Psoas muscle (tissue), 8 donors: ENCODE results near the gene MTF2. TPM values are rescaled to one million over a fixed set of nuclear protein-coding genes. Genes with fewer than 3 reads are reported as not detected.
"Not testable (repeated sequence)": the region's sequence is repeated elsewhere in the genome, so short reads cannot be mapped to it uniquely, and the experiment has no call there.

Experiments
- ATAC-seq, 4 donors: fragments of 200-7000 bp; cut with Tn5 transposase; one replicate each; pipeline ENCODE4 v1.9.1; 2020; ENCODE audit warnings: moderate library complexity in 3 of 4, mild to moderate bottlenecking in 2 of 4
- DNase-seq, 2 donors: peaks; one replicate each; pipeline ENCODE4 v3.0.0-alpha.2; 2020
- H3K27ac ChIP-seq: fragments of 200-600 bp; one replicate; pipeline ENCODE4 v1.8.0; 2022
- H3K27me3 ChIP-seq, 3 donors: fragments of 200-600 bp in 1 of 3; one replicate each; pipeline versions ENCODE4 v1.6.1 to v1.8.0; 2013 to 2022; ENCODE audit warnings: low read length in 2 of 3, mild to moderate bottlenecking in 2 of 3, moderate library complexity in 1 of 3; ENCODE audit not compliant: insufficient read depth in 3 of 3
- H3K36me3 ChIP-seq, 2 donors: fragments of 200-600 bp in 1 of 2; one replicate each; pipeline versions ENCODE4 v1.6.1 to v1.8.0; 2013 to 2022; ENCODE audit warnings: low read depth in 1 of 2, mild to moderate bottlenecking in 1 of 2, moderate library complexity in 1 of 2; ENCODE audit not compliant: insufficient read depth in 1 of 2
- H3K4me1 ChIP-seq: fragments of 200-600 bp; one replicate; pipeline ENCODE4 v1.8.0; 2022
- H3K4me3 ChIP-seq: fragments of 200-600 bp; one replicate; pipeline ENCODE4 v1.8.0; 2022; ENCODE audit warnings: mild to moderate bottlenecking
- H3K9me3 ChIP-seq: fragments of 200-600 bp; one replicate; pipeline ENCODE4 v1.8.0; 2022
- WGBS, 3 donors: extraction: QIAGEN DNeasy Blood & Tissue Kit; methylation state at CpG; one replicate each; pipeline versions ENCODE4 v1.1.6 to v1.1.7; 2013; 5-methylcytosine and 5-hydroxymethylcytosine counted together
- intact Hi-C, 2 donors: fragments of 100-400 bp; cut with DNase I; formaldehyde crosslinking; loops; one replicate each; pipeline versions ENCODE4 v1.11.0 to v1.14.2; 2022
- polyA plus RNA-seq, 3 donors: library from polyadenylated mRNA; stranded (reverse); fragments of 200-250 nt; gene quantifications; one replicate each; pipeline ENCODE4 v1.2.3, GENCODE V29; 2013
- total RNA-seq, 4 donors: library from RNA; stranded (reverse); fragmentation: NEBNext Ultra II Directional in 2 of 4; extraction: Animal tissue kit (Norgen Biotek cat#: 25700) in 2 of 4; gene quantifications; one replicate each; pipeline versions ENCODE4 v1.2.1 to v1.2.4, GENCODE V29; 2021 to 2023
- TF ChIP-seq, protein P1 (sequence below): fragments of 200-600 bp; IDR thresholded peaks from one replicate; pipeline ENCODE4 v1.8.0; 2022; ENCODE audit warnings: antibody characterized with exemption
- donor health status: healthy with polysubstance abuse.
- donor health status: DM: no; HTN: no; CAD: no; lungs with moderate emphysema.
- donor health status: Bipolar disorder and iron deficiency.
- donor health status: healthy.
- donor health status: DM: yes; HTN: yes; CAD: no.
- donor health status: DM: no; HTN: no; CAD: no.
- donor health status: DM: no; HTN: no; CAD: no.
- donor health status: DM: yes; HTN: yes; CAD: no.

The MTF2 gene
- total and polyA plus RNA-seq, 7 donors = 4.1 to 10.6 (median 7.6) TPM

DNA sequence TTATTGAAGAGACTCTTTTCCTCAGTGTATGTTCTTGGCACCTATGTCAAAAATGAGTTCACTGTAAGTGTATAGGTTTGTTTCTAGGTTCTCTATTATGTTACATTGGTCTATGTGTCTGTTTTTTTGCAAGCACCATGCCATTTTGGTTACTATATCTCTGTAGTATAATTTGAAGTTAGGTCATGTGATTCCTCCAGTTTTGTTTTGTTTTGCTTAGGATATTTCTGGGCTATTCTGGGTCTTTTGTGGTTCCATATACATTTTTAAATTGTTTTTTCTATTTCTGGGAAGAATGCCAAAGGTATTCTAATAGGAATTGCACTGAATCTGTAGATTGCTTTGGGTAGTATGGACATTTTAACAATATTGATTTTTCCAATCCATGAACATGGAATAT, 87.9 kb downstream of the MTF2 start:
- no peaks in the 10 kb centered on the region for H3K27me3 ChIP-seq
- H3K27ac ChIP-seq = no peak overlapping the region
- ATAC-seq (no peak), DNase-seq (no peak)
- H3K4me3 ChIP-seq = no peak overlapping the region
- TF ChIP-seq, protein P1, sequence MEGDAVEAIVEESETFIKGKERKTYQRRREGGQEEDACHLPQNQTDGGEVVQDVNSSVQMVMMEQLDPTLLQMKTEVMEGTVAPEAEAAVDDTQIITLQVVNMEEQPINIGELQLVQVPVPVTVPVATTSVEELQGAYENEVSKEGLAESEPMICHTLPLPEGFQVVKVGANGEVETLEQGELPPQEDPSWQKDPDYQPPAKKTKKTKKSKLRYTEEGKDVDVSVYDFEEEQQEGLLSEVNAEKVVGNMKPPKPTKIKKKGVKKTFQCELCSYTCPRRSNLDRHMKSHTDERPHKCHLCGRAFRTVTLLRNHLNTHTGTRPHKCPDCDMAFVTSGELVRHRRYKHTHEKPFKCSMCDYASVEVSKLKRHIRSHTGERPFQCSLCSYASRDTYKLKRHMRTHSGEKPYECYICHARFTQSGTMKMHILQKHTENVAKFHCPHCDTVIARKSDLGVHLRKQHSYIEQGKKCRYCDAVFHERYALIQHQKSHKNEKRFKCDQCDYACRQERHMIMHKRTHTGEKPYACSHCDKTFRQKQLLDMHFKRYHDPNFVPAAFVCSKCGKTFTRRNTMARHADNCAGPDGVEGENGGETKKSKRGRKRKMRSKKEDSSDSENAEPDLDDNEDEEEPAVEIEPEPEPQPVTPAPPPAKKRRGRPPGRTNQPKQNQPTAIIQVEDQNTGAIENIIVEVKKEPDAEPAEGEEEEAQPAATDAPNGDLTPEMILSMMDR = no peak
- H3K4me1 ChIP-seq = peaks cover 28% of the 10 kb centered on the region
- H3K36me3 ChIP-seq = no peaks in the 10 kb centered on the region
- H3K9me3 ChIP-seq = peaks cover 3% of the 10 kb centered on the region
- intact Hi-C loops = no loop called here

DNA sequence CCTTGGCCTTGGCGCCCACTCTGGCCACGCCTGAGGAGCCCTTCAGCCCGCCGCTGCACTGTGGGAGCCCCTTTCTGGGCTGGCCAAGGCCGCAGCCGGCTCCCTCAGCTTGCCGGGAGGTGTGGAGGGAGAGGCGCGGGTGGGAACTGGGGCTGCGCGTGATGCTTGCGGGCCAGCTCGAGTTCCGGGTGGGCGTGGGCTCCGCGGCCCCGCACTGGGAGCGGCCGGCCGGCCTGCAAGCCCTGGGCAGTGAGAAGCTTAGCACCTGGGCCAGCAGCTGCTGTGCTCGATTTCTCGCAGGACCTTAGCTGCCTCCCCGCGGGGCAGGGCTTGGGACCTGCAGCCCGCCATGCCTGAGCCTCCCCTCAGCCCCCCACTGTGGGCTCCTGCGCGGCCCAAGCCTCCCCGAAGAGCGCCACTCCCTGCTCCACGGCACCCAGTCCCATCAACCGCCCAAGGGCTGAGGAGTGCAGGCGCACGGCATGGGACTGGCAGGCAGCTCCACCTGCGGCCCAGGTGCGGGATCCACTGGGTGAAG, 91.1 kb downstream of the MTF2 start:
- H3K27ac ChIP-seq, DNase-seq, H3K27me3 ChIP-seq, intact Hi-C loops, ATAC-seq, H3K9me3 ChIP-seq, H3K4me3 ChIP-seq: not testable (repeated sequence)
- Histone ChIP-seq H3K4me1 (peaks cover 15% of the 10 kb centered on the region), H3K36me3 (peaks cover 0 to 15% of the 10 kb centered on the region in 2 donors)
- 98 to 99% (median 98%) methylated on average over 30 to 36 of the region's 36 CpGs for whole genome bisulfite sequencing, 3 donors

DNA sequence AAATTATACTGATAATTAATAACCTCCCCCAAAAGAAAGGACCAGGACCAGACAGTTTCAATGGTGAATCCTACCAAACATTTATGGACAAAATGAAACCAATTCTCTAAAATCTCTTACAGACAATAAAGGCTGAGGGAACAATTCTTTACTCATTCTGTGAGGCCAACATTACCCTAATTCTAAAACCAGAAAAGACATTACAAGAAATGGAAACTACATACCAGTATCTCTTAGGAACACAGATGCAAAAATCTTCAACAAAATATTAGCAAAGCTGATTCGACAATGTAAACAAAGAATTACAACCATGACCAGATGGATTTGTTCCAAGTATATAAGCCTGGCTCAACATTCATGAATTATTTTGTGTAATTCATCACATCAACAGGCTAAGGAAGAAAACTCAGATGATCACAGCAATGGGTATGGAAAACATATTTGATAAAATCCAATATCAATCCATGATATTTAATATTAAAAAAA, 92.5 kb downstream of the MTF2 start:
- DNase-seq (no peak), ATAC-seq (no peak)
- TF ChIP-seq, protein P1 = no peak
- Histone ChIP-seq H3K27me3 (no peaks in the 10 kb centered on the region), H3K9me3 (peaks cover 3% of the 10 kb centered on the region), H3K27ac (no peak overlapping the region), H3K4me3 (no peak overlapping the region), H3K36me3 (peaks cover 0 to 18% of the 10 kb centered on the region in 2 donors), H3K4me1 (peaks cover 14% of the 10 kb centered on the region)
- 44 to 57% (median 48%) methylated on average over 1 of the region's 1 CpG for WGBS, 3 donors
- intact Hi-C loops = no loop called here

DNA sequence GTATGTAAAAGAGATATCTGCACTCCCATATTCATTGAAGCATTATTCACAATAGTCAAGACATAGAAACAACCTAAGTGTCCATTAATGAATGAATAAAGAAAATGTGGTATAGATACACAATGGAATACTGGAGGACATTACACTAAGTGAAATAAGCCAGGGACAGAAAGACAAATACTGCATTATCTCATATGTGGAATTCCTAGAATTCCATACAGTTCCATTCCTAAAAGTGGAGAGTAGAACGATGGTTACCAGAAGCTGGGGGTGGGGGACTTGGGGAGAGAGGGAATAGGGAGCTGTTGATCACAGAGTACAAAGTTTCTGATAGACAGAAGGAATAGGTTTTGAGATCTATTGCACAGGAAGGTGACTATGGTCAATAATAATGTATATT, 93.7 kb downstream of the MTF2 start:
- Histone ChIP-seq H3K9me3 (no peaks in the 10 kb centered on the region), H3K36me3 (peaks cover 0 to 18% of the 10 kb centered on the region in 2 donors), H3K4me1 (peaks cover 25% of the 10 kb centered on the region), H3K4me3 (no peak overlapping the region), H3K27me3 (no peaks in the 10 kb centered on the region), H3K27ac (no peak overlapping the region)
- ATAC-seq (no peak), DNase-seq (no peak)
- TF ChIP-seq, protein P1 = no peak
- 19 to 38% (median 20%) methylated on average over 1 of the region's 1 CpG for WGBS, 3 donors
- intact Hi-C loops = no loop called here

DNA sequence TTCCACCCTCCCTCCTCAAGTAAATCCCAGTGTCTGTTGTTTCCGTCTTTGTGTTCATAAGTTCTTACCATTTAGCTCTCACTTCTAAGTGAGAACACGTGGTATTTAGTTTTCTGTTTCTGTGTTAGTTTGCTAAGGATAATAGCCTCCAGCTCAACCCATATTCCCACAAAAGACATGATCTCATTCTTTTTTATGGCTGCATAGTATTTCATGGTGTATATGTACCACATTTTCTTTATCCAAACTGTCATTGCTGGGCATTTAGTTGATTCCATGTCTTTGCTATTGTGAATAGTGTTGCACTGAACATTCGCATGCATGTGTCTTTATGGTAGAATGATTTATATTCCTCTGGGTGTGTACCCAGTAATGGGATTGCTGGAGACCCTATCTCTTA, 95.6 kb downstream of the MTF2 start:
- H3K4me3 ChIP-seq, H3K9me3 ChIP-seq, DNase-seq, ATAC-seq, H3K27ac ChIP-seq, H3K27me3 ChIP-seq: not testable (repeated sequence)
- peaks cover 35% of the 10 kb centered on the region for H3K4me1 ChIP-seq
- intact Hi-C loops = loop anchor here in 1 of 2 donors (5.0 kb wide), 1 partner anchor 97 kb away; the partner anchor contains the start of gene MTF2
- H3K36me3 ChIP-seq = peaks cover 0 to 18% of the 10 kb centered on the region in 2 donors
- WGBS, 3 donors = 98 to 100% (median 98%) methylated on average over 3 of the region's 3 CpGs
